CD1c-positive myeloid dendritic cell (primary cell): Measurements from ENCODE around the gene MYL9.
"Not testable (repeated sequence)": the region's sequence is repeated elsewhere in the genome, so short reads cannot be mapped to it uniquely, and the experiment has no call there.

ENCODE experiments used
- DNase-seq: peaks from one replicate; pipeline ENCODE4 v3.0.0-alpha.2; 2016; ENCODE audit errors: extremely low spot score

The MYL9 gene

DNA sequence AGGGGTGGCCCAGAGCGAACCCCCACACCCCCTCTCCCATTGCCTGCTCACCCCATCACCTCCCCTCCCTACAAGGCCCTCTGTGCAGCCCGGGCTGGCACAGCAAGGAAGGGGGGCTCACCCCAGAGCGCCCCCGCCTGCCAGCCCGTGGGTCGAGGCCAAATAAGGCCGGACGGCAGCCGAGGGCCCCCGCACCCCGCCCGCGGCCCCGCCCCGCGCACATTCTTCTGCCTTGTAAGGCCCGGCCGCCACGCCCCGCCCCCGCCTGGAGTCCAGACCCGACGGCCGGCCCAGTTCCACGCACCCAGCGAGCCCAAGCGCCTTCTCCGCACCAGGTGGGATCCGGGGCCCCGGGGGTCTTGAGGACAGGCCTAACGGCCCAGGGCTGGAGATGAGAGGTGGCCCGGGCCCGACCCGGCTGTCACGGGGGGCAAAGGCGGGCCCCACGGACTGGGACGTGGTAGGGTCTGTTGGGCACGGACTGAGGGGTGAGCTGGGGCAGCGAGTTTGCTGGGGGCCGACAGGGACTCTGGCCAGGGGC is at the start of gene MYL9:
Gene MYL9, plus strand, starts transcription at position 293 of the 541 bp plus-strand sequence. CDS start 3,366 bp downstream, outside the sequence.
- DNase-seq: peak; percentile 54

GRCh38 chr20:36491901-36492617 is 49.3 kb upstream of the MYL9 start:
- DNase-seq: peak; percentile 45

- DNase-seq: no peak
Measured at GRCh38 chr20:36493051-36493800, 48.1 kb upstream of the MYL9 start.

- DNase-seq: no peak
Measured at GRCh38 chr20:36493801-36494114, 47.6 kb upstream of the MYL9 start.

GRCh38 chr20:36496707-36497669 is 44.3 kb upstream of the MYL9 start:
- DNase-seq: no peak

GRCh38 chr20:36497856-36498255 is 43.5 kb upstream of the MYL9 start:
- DNase-seq: no peak

DNA sequence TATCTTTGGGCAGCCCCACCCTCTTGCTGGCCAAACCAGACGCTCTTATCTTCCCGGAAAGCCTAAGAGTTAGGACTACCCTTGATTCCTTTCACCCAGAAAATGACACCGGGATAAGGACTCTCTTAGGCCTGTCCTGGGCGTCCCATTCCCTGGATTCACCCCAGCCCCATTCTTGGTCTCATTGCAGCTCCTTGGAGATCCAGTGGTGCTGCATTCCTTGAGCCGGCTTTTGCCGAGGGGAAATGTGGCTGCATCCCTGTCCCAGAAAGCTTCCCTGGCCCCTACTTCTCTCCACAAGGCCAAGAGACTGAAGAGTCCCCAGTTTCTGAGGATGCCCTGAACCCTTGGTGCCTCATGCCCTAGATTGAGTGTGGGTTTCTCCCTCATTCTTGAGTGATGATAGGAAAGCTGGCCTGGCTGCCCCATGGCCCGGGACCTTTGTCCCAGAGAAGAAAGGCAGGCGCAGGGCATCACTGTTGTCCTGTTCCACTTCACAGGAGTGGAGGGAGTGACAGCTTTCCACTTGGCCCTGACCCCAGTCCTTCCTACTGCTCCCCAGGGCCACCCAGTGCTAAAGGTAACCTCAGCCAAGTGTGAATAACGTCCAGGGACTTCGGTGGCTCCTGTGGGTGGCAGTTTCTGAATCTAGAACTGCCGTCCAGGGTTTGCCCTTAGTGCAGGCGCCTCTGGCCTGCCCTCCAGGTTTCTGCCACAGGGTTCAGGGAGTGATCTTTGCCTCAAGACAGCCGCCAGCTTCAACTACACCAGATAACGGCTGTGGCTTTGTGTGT is 42.7 kb upstream of the MYL9 start:
- no peak for DNase-seq

- no peak for DNase-seq
Measured at GRCh38 chr20:36499211-36499610, 42.1 kb upstream of the MYL9 start.

- no peak for DNase-seq
Measured at GRCh38 chr20:36499723-36500501, 41.4 kb upstream of the MYL9 start.

GRCh38 chr20:36501367-36502006 is 39.8 kb upstream of the MYL9 start:
- DNase-seq: no peak

- DNase-seq: no peak
Measured at GRCh38 chr20:36504295-36504694, 37.0 kb upstream of the MYL9 start.

GRCh38 chr20:36506253-36506652 is 35.1 kb upstream of the MYL9 start:
- DNase-seq: peak; percentile 12

- no peak for DNase-seq
Measured at GRCh38 chr20:36507746-36508145, 33.6 kb upstream of the MYL9 start.

- DNase-seq: no peak
Measured at GRCh38 chr20:36519012-36519719, 22.2 kb upstream of the MYL9 start.

DNA sequence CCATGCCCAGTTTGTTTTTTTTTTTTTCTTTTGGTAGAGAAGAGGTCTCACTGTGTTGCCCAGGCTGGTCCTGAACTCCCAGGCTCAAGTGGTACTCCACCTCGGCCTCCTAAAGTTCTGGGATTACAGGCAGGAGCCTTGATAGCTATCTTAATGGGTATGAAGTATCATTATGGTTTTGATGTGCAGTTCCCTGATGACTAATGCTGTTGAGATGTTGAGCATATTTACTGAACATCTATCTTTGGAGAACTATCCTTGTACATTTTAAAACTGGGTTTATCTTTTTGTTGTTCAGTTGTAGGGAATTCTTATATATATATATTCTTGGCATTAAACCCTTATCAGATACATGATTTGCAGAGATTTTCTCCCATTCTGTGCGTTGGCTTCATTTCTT is 21.4 kb upstream of the MYL9 start:
- DNase-seq: no peak

GRCh38 chr20:36521526-36521925 is 19.8 kb upstream of the MYL9 start:
- no peak for DNase-seq

DNA sequence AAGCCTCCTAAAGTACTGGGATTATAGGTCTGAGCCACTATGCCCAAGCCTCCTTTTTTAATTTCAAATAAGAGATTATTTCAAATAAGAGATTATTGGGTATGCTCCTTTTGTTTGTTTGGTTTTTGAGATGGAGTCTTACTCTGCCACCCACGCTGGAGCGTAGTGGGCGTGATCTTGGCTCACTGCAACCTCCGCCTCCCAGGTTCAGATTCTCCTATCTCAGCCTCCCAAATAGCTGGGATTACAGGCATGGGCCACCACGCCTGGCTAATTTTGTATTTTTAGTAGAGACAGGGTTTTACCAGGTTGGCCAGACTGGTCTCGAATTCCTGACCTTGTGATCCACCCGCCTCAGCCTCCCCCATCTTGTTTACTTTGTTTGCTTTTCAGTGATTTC is 18.9 kb upstream of the MYL9 start:
- DNase-seq: not testable (repeated sequence)

DNA sequence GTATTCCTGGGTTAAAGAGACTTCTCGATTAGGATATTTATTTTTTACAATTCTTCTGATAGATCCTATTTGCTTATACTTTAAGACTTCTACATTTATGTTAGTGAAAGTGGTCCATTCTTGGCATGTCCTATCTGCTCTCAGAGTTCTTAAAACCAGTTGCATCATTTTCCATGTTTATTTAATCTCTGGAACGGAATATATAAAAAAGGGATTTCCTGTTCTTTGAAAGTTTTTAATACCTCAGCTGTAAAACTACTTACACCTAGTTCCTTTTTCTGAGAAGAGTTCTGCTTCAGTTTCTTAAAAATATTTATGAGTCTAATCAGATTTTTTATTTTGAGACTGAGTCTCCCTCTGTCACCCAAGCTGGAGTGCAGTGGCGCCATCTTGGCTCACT is 18.0 kb upstream of the MYL9 start:
- DNase-seq: peak; percentile 19
